ENCODE measurements around the gene ZNF423. TPM values are rescaled to one million over a fixed set of nuclear protein-coding genes. Genes with fewer than 3 reads are reported as not detected.
A peak's percentile ranks its signal among the peaks of the same experiment; 100 is the strongest.

The ZNF423 gene
- total RNA-seq, 6 experiments from 2014 or later, result 0.43 to 1.2 (median 0.89) TPM

DNA sequence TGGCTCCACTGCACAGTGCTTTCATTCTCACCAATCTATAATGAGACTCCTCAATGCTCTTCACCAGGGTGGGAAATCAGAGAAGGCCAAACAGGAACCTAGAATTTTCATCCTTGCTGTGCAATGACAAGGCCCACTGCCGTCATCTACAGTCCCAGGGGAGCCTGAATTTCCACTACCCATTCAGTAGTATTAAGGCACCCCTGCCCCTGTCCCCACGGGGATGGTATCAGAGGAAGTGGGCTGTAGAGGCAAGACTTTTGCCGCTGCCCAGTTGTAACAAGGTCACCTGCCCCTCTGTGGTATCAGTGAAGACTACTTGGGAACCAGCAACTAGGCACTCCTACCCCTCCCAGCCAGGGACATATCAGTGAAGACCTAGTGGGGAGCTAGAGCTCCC is 377.8 kb downstream of the ZNF423 start:
- Histone ChIP-seq H3K9me3 (no peaks in the 10 kb centered on the region), H3K36me3 (no peaks in the 10 kb centered on the region), H3K4me1 (no peaks in the 10 kb centered on the region), H3K27ac (no peak overlapping the region), H3K4me3 (no peak overlapping the region), H3K27me3 (no peaks in the 10 kb centered on the region)
- DNase-seq (no peak), ATAC-seq (no peak)
- intact Hi-C loops (cut with DNase I), result no loop called here
- TF ChIP-seq POLR2A (IDR thresholded peaks at IDR 0.05) (no peak), CTCF (IDR thresholded peaks at IDR 0.05) (no peak)
- WGBS (ENCODE audit: insufficient coverage, low coverage, low lambda C conversion rate, missing lambda C conversion rate), result 81% methylated on average over 3 of the region's 3 CpGs

DNA sequence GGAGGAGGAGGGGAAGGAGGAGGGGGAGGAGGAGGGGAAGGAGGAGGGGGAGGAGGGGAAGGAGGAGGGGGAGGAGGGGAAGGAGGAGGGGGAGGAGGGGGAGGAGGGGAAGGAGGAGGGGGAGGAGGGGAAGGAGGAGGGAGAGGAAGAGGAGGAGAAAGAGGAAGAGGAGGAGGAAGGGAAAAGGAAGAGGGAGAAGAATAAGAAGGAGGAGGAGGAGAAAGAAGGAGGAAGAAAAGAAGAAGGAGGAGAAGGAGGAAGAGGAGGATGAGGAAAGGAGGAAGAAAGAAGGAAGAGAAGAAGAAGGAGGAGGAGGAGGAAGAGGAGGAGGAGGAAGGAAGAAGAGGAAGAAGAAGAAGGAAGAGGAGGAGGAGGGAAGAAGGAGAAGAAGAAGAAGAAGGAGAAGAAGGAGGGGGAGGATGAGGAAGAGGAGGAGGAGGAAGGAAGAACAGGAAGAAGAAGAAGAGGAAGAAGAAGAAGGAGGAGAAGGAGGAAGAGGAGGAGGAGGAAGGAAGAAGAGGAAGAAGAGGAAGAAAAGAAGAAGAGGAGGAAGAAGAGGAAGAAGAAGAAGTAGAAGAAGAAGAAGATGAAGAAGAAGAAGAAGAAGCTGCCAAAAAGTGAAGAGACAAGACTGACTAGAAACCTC is 378.5 kb downstream of the ZNF423 start:
- no peaks in the 10 kb centered on the region for H3K4me1 ChIP-seq
- no peak for ATAC-seq
- TF ChIP-seq POLR2A (IDR thresholded peaks at IDR 0.05) (no peak), CTCF (IDR thresholded peaks at IDR 0.05) (no peak)

GRCh38 chr16:49474741-49475140 is 381.2 kb downstream of the ZNF423 start:
- Histone ChIP-seq H3K27me3 (no peaks in the 10 kb centered on the region), H3K9me3 (no peaks in the 10 kb centered on the region), H3K27ac (no peak overlapping the region), H3K4me3 (no peak overlapping the region), H3K36me3 (no peaks in the 10 kb centered on the region), H3K4me1 (peaks cover 0 to 9% (median 4%) of the 10 kb centered on the region in 4 donors)
- intact Hi-C loops (cut with DNase I), result no loop called here
- no peak for TF ChIP-seq POLR2A (IDR thresholded peaks at IDR 0.05)
- TF ChIP-seq CTCF (IDR thresholded peaks at IDR 0.05), result no peak
- WGBS (ENCODE audit: insufficient coverage, low coverage, low lambda C conversion rate, missing lambda C conversion rate), result 77% methylated on average over 9 of the region's 11 CpGs
- DNase-seq, result no peak
- no peak for ATAC-seq

More for the DNA sequence above, 378.5 kb downstream of the ZNF423 start:
- no peak for DNase-seq
- intact Hi-C loops (cut with DNase I), result no loop called here
- no peak overlapping the region for H3K27ac ChIP-seq
- H3K4me3 ChIP-seq, result no peak overlapping the region
- H3K27me3 ChIP-seq, result no peaks in the 10 kb centered on the region
- H3K9me3 ChIP-seq, result no peaks in the 10 kb centered on the region
- H3K36me3 ChIP-seq, result no peaks in the 10 kb centered on the region

DNA sequence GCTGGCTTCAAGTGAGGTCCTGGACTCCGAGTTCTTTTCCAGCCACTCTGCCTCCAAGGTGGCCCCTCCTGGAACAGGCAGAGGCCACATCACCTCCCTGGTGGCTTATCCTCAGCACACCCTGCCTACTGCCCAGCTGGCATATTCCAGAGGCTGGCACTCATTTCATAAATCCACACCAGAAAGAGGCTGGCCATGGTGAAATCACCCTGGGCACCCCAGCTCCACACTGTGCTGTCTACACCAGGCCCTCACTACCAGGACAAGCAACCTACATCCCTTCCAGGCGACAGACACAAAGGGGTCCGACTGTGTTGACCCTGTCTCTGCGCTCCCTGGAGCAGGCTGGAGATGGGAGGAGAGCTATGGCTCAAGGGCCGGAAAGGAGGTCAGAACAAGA is 382.1 kb downstream of the ZNF423 start:
- Histone ChIP-seq H3K27ac (no peak overlapping the region), H3K4me3 (no peak overlapping the region), H3K27me3 (no peaks in the 10 kb centered on the region), H3K4me1 (peaks cover 0 to 10% (median 4%) of the 10 kb centered on the region in 4 donors), H3K9me3 (no peaks in the 10 kb centered on the region), H3K36me3 (no peaks in the 10 kb centered on the region)
- DNase-seq (no peak), ATAC-seq (no peak)
- WGBS (ENCODE audit: insufficient coverage, low coverage, low lambda C conversion rate, missing lambda C conversion rate), result 100% methylated on average over 1 of the region's 5 CpGs
- intact Hi-C loops (cut with DNase I), result no loop called here
- no peak for TF ChIP-seq CTCF (IDR thresholded peaks at IDR 0.05)
- no peak for TF ChIP-seq POLR2A (IDR thresholded peaks at IDR 0.05)

DNA sequence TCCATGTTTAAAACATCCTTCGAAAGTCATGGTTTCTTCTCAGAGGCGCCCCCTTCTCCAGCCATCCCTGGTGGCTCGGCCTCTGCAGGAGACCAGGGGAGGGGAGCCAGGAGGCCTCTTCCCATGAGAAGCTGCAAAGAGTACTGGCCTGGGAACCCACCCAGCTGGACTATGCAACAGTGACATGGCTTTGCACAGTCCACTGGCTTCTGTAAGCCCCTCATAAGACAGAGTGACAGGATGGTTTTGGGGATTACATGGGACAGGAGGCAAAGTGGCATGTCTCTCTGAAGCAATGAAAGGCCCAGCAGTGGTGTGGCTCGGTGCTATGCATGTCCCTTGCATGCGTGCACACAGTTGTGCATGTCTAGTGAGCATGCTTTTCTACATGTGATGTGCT is 382.8 kb downstream of the ZNF423 start:
- intact Hi-C loops (cut with DNase I), result no loop called here
- Histone ChIP-seq H3K4me1 (peaks cover 0 to 10% (median 4%) of the 10 kb centered on the region in 4 donors), H3K27ac (no peak overlapping the region), H3K27me3 (no peaks in the 10 kb centered on the region), H3K4me3 (no peak overlapping the region), H3K36me3 (no peaks in the 10 kb centered on the region), H3K9me3 (no peaks in the 10 kb centered on the region)
- ATAC-seq (no peak), DNase-seq (peak in 1 of 3 donors; percentile 15)
- WGBS (ENCODE audit: insufficient coverage, low coverage, low lambda C conversion rate, missing lambda C conversion rate), result 100% methylated on average over 1 of the region's 5 CpGs
- TF ChIP-seq POLR2A (IDR thresholded peaks at IDR 0.05), result no peak
- TF ChIP-seq CTCF (IDR thresholded peaks at IDR 0.05), result no peak

Data from right lobe of liver (tissue), 6 donors.